Activated CD8-positive, alpha-beta T cell treated with anti-CD3 and anti-CD28 coated beads for 36 hours (primary cell): ENCODE measurements around the gene KRTAP22-1. TPM values are rescaled to one million over a fixed set of nuclear protein-coding genes. Genes with fewer than 3 reads are reported as not detected.

Experiments used
- ATAC-seq: fragments of 200-7000 bp; cut with Tn5 transposase; one replicate; pipeline ENCODE4 v1.10.0; 2021; ENCODE audit warnings: mild to moderate bottlenecking, moderate library complexity
- CTCF ChIA-PET: fragments of 350-600 bp; sonication (Branson Sonifier 250); formaldehyde crosslinking; loops from one replicate; lab custom pipeline; 2021; ENCODE audit warnings: antibody characterized with exemption; lab: Charles Lee
- POLR2A ChIA-PET: fragments of 350-600 bp; sonication (Branson Sonifier 250); formaldehyde crosslinking; loops from one replicate; lab custom pipeline; 2021; ENCODE audit warnings: antibody characterized with exemption; lab: Charles Lee
- DNase-seq: peaks from one replicate; pipeline ENCODE4 v3.0.0-alpha.2; 2020
- H3K27ac Mint-ChIP-seq: one replicate; pipeline ENCODE4 v1.8.0; 2021; ENCODE audit warnings: mild to moderate bottlenecking, mixed read lengths
- H3K27me3 Mint-ChIP-seq: one replicate; pipeline ENCODE4 v1.8.0; 2021; ENCODE audit warnings: mixed read lengths
- H3K36me3 Mint-ChIP-seq: one replicate; pipeline ENCODE4 v1.8.0; 2021; ENCODE audit warnings: low read depth, mixed read lengths
- H3K4me1 Mint-ChIP-seq: one replicate; pipeline ENCODE4 v1.8.0; 2021; ENCODE audit warnings: low read depth, mixed read lengths
- H3K4me3 Mint-ChIP-seq: one replicate; pipeline ENCODE4 v1.8.0; 2021; ENCODE audit warnings: mild to moderate bottlenecking, moderate library complexity, mixed read lengths
- H3K9me3 Mint-ChIP-seq: one replicate; pipeline ENCODE4 v1.8.0; 2021; ENCODE audit warnings: mixed read lengths
- CTCF ChIP-seq: fragments of 200-600 bp; IDR thresholded peaks from one replicate; pipeline ENCODE4 v1.8.0; 2022; ENCODE audit warnings: antibody characterized with exemption, mild to moderate bottlenecking
- intact Hi-C: fragments of 100-400 bp; cut with micrococcal nuclease; formaldehyde crosslinking; loops from one replicate; pipeline ENCODE4 v1.10.0; 2022
- total RNA-seq, 2 experiments: library from RNA; stranded (reverse); gene quantifications; one replicate each; pipeline ENCODE4 v1.2.3, GENCODE V29; 2021

KRTAP22-1 gene
- total RNA-seq, 2 experiments from 2014 or later = not detected

GRCh38 chr21:30620080-30620479 is 19.2 kb downstream of the KRTAP22-1 start:
- no peak for TF ChIP-seq CTCF
- CTCF ChIA-PET = interaction anchor here (1.1 kb wide), 1 partner anchor 14 kb away, joined by 3 read pairs; no protein-coding TSS in a partner anchor
- H3K27me3 Mint-ChIP-seq = no peaks in the 10 kb centered on the region
- H3K4me1 Mint-ChIP-seq = no peaks in the 10 kb centered on the region
- H3K9me3 Mint-ChIP-seq = no peaks in the 10 kb centered on the region
- no peak overlapping the region for H3K27ac Mint-ChIP-seq
- DNase-seq = no peak
- POLR2A ChIA-PET = no interaction called here
- H3K36me3 Mint-ChIP-seq = no peaks in the 10 kb centered on the region
- ATAC-seq = no peak
- intact Hi-C loops = no loop called here
- H3K4me3 Mint-ChIP-seq = no peak overlapping the region

GRCh38 chr21:30620522-30620921 is 19.6 kb downstream of the KRTAP22-1 start, which contains the start of gene KRTAP20-4:
KRTAP20-4 (plus strand) TSS chr21:30620627.
- no peak for TF ChIP-seq CTCF
- Mint-ChIP-seq H3K36me3 (no peaks in the 10 kb centered on the region), H3K4me1 (no peaks in the 10 kb centered on the region), H3K27ac (no peak within 1 kb of the TSS), H3K4me3 (no peak within 1 kb of the TSS), H3K27me3 (no peaks in the 10 kb centered on the region), H3K9me3 (no peaks in the 10 kb centered on the region)
- CTCF ChIA-PET = interaction anchor here (1.1 kb wide), 1 partner anchor 15 kb away, joined by 3 read pairs; no protein-coding TSS in a partner anchor
- POLR2A ChIA-PET = no interaction called here
- no peak for DNase-seq
- ATAC-seq = no peak
- intact Hi-C loops = no loop called here

GRCh38 chr21:30623362-30623761 is 22.5 kb downstream of the KRTAP22-1 start:
- ChIA-PET POLR2A (no interaction called here), CTCF (no interaction called here)
- Mint-ChIP-seq H3K4me1 (no peaks in the 10 kb centered on the region), H3K27ac (no peak overlapping the region), H3K9me3 (no peaks in the 10 kb centered on the region), H3K4me3 (no peak overlapping the region), H3K27me3 (no peaks in the 10 kb centered on the region), H3K36me3 (no peaks in the 10 kb centered on the region)
- intact Hi-C loops = no loop called here
- no peak for TF ChIP-seq CTCF
- ATAC-seq (no peak), DNase-seq (no peak)

- TF ChIP-seq CTCF = no peak
- ATAC-seq = no peak
- Mint-ChIP-seq H3K4me1 (no peaks in the 10 kb centered on the region), H3K27ac (no peak overlapping the region), H3K4me3 (no peak overlapping the region), H3K27me3 (no peaks in the 10 kb centered on the region), H3K9me3 (no peaks in the 10 kb centered on the region), H3K36me3 (no peaks in the 10 kb centered on the region)
- intact Hi-C loops = no loop called here
- ChIA-PET POLR2A (no interaction called here), CTCF (no interaction called here)
- no peak for DNase-seq
These were observed 24.7 kb downstream of the KRTAP22-1 start for GRCh38 chr21:30625449-30626165.

GRCh38 chr21:30628109-30628508 is 27.2 kb downstream of the KRTAP22-1 start:
- H3K4me1 Mint-ChIP-seq = no peaks in the 10 kb centered on the region
- CTCF ChIA-PET = no interaction called here

More at GRCh38 chr21:30628109-30628508, 27.2 kb downstream of the KRTAP22-1 start:
- H3K4me3 Mint-ChIP-seq = no peak overlapping the region
- POLR2A ChIA-PET = no interaction called here
- H3K27ac Mint-ChIP-seq = no peak overlapping the region
- TF ChIP-seq CTCF = no peak
- no peaks in the 10 kb centered on the region for H3K36me3 Mint-ChIP-seq
- DNase-seq (no peak), ATAC-seq (no peak)
- no peaks in the 10 kb centered on the region for H3K9me3 Mint-ChIP-seq
- intact Hi-C loops = no loop called here
- H3K27me3 Mint-ChIP-seq = no peaks in the 10 kb centered on the region
